G401 (cell line): ENCODE data around the gene MBOAT1. TPM values are rescaled to one million over a fixed set of nuclear protein-coding genes. Genes with fewer than 3 reads are reported as not detected.

ENCODE experiments used
- DNase-seq: peaks from one replicate; pipeline ENCODE4 v3.0.0-alpha.2; 2015; ENCODE audit warnings: low spot score
- in situ Hi-C: cut with HindIII; loops from 2 replicates; pipeline ENCODE4 v1.10.0; 2016; ENCODE audit warnings: low sequenced_read_pairs, mixed read lengths
- total RNA-seq: library from RNA; depleted of rRNA; stranded (reverse); fragments of >200 nt; shearing (Covaris generic); gene quantifications from 2 replicates; pipeline ENCODE4 v1.2.3, GENCODE V29; 2014

Gene MBOAT1
- total RNA-seq, 1 experiment from 2014 or later = 1.9 TPM

- in situ Hi-C loops = no loop called here
- DNase-seq = no peak
Observed at GRCh38 chr6:20207088-20207418, 5.2 kb downstream of the MBOAT1 start.

- DNase-seq = no peak
- in situ Hi-C loops = no loop called here
Observed at GRCh38 chr6:20205722-20206161, 6.5 kb downstream of the MBOAT1 start.

DNA sequence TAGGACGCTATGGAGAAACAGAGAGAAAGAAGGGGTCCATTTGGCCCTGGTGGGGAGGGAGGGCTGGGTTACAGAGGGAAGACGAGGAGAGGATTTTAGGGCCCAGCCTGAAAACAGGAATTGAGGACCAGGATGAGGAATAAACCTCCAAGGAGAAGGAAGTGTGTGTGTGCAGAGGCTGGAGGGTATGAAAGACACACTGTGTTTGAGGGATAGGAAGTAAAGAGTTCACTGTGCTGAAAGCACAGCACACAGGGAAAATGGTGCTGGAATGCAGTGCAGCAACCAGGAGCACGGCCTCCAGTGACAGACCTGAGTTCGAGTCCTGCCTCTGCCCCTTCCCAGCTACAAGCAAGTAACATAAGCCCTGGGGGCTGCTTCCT, 7.8 kb downstream of the MBOAT1 start:
- DNase-seq = no peak
- in situ Hi-C loops = no loop called here

- in situ Hi-C loops = no loop called here
- no peak for DNase-seq
Observed at GRCh38 chr6:20203561-20204511, 8.4 kb downstream of the MBOAT1 start.

- DNase-seq = no peak
- in situ Hi-C loops = no loop called here
Observed at GRCh38 chr6:20202699-20203302, 9.5 kb downstream of the MBOAT1 start.

DNA sequence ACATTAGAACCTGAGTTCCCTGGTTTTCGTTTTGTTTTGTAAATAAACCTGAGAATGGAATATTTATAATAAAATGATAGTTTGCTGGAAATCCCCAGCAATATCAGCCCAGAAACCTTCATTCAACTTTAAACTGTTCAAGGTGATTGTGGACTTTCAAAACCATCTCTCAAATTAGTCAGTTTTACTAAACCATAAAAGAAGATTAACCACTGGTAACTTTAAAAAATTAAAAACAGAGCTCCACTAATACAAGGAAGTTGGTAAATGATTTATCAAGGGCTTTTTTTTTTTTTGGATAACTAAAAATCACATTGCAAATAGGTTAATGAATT, 10.0 kb downstream of the MBOAT1 start:
- in situ Hi-C loops = no loop called here
- DNase-seq = no peak

GRCh38 chr6:20200761-20201630, 11.3 kb downstream of the MBOAT1 start:
- no peak for DNase-seq
- in situ Hi-C loops = no loop called here

DNA sequence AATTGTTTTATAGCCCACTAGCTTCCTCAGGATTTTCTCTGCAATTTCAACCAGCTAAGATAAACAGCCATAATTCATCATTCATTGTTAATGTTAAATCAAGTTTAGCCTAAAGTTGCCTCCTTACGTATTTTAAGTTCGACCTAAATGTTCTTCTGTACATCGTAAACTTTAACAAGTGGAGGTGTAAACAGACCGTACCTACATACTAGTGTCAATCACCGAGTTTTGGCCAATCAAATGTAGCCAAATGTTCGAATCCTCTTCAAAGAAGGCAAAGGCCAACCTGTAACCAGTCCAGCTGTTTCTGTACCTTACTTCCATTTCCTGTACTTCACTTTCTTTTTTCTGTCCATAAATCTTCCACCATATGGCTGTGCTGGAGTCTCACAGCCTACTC, 13.5 kb downstream of the MBOAT1 start:
- in situ Hi-C loops = no loop called here
- no peak for DNase-seq

DNA sequence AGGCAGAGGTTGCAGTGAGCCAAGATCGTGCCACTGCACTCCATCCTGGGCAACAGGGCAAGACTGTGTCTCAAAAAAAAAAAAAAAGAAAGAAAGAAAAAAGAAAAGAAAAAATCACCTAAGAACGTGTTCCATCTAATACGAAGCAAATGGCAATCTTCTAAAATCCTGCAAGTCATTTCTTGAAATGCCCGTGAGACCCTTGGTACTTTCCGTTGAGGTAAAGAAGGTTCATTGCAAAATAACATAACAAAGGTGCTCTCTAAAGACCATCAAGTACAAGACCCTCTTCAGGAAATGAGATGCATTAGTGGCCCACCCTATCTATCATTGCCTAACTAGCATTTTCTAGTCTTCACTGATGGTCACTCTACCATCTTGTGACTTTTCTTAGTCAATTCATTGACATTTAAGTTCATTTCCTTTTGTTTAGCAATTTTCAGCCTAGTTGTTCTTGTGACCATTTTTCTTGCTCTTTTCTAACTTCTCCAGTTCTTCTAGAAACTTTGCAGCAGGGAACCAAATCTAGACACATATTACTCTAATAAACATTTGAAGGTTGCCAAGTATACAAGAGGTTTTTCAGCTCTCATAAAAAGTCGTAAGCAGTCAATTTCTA, 14.0 kb downstream of the MBOAT1 start:
- in situ Hi-C loops = no loop called here

DNA sequence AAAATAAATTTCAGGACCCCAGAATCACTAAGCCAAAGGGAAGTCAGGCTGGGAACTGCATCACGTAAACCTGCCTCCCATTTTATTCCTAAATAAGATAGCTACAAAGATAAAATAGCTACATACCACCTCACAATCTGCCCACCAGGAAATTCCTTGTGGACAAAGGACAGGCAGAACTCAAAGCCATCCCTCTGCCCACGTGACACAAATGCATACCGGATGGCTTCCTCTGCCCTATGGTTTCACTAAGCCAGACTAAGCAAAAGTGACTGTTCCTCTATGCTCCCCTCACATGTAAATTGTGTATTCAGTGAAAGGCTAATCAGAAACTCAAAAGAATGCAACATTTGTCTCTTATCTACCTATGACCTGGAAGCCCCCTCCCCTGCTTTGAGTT, 15.0 kb downstream of the MBOAT1 start:
- DNase-seq = no peak
- in situ Hi-C loops = no loop called here

More for the DNA sequence above, 14.0 kb downstream of the MBOAT1 start:
- DNase-seq = no peak

- no peak for DNase-seq
Observed at GRCh38 chr6:20192625-20193024, 19.6 kb downstream of the MBOAT1 start.

DNA sequence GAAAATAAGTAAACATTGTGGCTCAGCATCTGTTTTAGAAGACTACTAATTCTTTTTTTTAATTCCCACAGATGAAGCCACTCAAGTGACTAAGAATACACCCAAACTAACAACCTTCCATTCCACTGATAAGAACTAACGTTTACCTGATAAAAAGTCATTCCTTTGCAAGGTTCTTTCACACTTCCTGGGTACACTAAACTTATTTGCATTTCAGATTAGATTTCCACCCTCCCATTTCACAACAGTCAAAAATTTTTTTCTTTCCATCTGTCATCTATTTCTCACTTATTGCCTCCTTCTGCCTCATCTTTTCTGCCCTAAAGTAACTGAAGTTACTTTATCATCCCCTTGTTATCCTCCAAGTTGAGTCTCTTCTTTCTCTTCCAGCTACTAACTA, 20.3 kb downstream of the MBOAT1 start:
- in situ Hi-C loops = no loop called here
- DNase-seq = no peak

More at GRCh38 chr6:20192625-20193024, 19.6 kb downstream of the MBOAT1 start:
- in situ Hi-C loops = no loop called here

GRCh38 chr6:20188630-20189075, 23.6 kb downstream of the MBOAT1 start:
- no peak for DNase-seq
- in situ Hi-C loops = no loop called here

DNA sequence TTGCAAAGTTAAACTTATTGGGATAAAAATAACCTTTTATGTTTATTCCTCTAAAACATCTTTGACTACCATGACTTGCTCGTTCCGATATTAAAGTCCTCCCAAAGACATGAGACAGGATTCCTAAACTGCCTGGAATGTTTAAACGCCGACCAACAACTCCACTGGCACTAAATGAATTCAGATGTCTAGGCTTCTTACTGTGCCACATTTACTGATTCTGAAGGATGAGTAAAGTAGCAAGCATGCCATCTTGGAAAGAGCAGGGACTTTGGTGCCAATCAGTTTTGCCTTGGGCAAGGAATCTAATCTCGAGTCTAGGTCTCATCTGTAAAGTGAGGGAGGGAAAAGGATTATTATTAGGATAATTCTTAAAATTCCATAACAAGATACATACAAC, 25.3 kb downstream of the MBOAT1 start:
- no peak for DNase-seq

GRCh38 chr6:20183706-20184105, 28.6 kb downstream of the MBOAT1 start:
- no peak for DNase-seq
- in situ Hi-C loops = no loop called here

More for the DNA sequence above, 25.3 kb downstream of the MBOAT1 start:
- in situ Hi-C loops = no loop called here

DNA sequence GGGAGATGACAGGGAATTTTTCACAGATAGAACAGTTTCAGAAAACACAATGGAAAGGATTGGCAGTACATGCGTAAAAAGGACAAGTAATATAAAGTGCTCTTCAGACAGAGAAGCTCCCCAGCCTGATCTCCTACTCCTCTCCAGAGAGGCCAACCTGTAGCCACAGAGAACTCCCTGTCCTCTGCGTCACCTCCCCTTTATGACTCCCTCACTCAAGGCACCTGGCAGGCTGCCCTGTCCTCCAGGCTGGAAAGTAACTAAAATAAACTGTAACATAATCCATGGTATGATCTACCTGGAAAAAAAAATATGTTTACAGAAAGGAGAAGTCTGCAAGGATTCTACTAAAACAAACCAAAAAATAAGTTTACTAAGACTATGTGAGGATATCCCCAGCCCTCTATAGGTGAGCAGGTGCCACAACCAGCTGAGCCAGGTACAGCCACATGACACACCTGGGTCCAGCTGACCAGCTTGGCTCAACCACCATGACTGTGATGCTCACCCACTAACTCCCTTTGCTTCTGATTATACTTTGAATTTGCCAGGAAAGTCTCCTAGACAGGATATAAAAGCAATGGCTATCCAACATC, 29.2 kb downstream of the MBOAT1 start:
- DNase-seq = no peak
- in situ Hi-C loops = no loop called here

- DNase-seq = no peak
- in situ Hi-C loops = no loop called here
Observed at GRCh38 chr6:20182069-20182468, 30.2 kb downstream of the MBOAT1 start.

GRCh38 chr6:20180935-20181334, 31.3 kb downstream of the MBOAT1 start:
- in situ Hi-C loops = no loop called here
- no peak for DNase-seq
